HepG2 (cell line): ENCODE results near the gene SAMD14. TPM values are rescaled to one million over a fixed set of nuclear protein-coding genes. Genes with fewer than 3 reads are reported as not detected.

ENCODE experiments used
- CENPT ChIP-seq: sonication (generic); formaldehyde crosslinking; IDR thresholded peaks from 2 replicates; pipeline ENCODE4 v1.8.0; 2022; ENCODE audit warnings: low read depth, mild to moderate bottlenecking, moderate library complexity, missing genetic modification reagents
- FOXM1 ChIP-seq: sonication (generic); formaldehyde crosslinking; IDR thresholded peaks from 2 replicates; pipeline ENCODE4 v1.5.0; 2020; ENCODE audit warnings: missing genetic modification reagents
- KDM2A ChIP-seq: sonication (generic); formaldehyde crosslinking; IDR thresholded peaks from 2 replicates; pipeline ENCODE4 v1.4.0; 2020; ENCODE audit warnings: low read depth, missing genetic modification reagents, borderline replicate concordance
- MBNL3 ChIP-seq: fragments of 250-450 bp; sonication (Bioruptor Pico); conservative IDR thresholded peaks from 2 replicates; pipeline ENCODE4 v1.8.0; 2022; ENCODE audit warnings: mild to moderate bottlenecking, inconsistent platforms
- PHB2 ChIP-seq: fragments of 450-650 bp; IDR thresholded peaks from 2 replicates; pipeline ENCODE4 v1.6.1; 2018; ENCODE audit not compliant: partially characterized antibody
- SP4 ChIP-seq: sonication (generic); formaldehyde crosslinking; IDR thresholded peaks from 2 replicates; pipeline ENCODE4 v1.8.1; 2023; ENCODE audit warnings: mild to moderate bottlenecking, missing genetic modification reagents
- SRY ChIP-seq: sonication (generic); formaldehyde crosslinking; IDR thresholded peaks from 2 replicates; pipeline ENCODE4 v1.8.0; 2022; ENCODE audit warnings: mild to moderate bottlenecking, missing genetic modification reagents
- ZNF354B ChIP-seq: sonication (generic); formaldehyde crosslinking; IDR thresholded peaks from 2 replicates; pipeline ENCODE4 v1.8.0; 2022; ENCODE audit warnings: mild to moderate bottlenecking, missing genetic modification reagents
- ZNF776 ChIP-seq: sonication (generic); formaldehyde crosslinking; IDR thresholded peaks from 2 replicates; pipeline ENCODE4 v1.4.0; 2020; ENCODE audit warnings: mild to moderate bottlenecking, missing genetic modification reagents
- polyA plus RNA-seq, 8 experiments: library from polyadenylated mRNA; depleted of rRNA in 3 of 8; stranded (reverse) in 7 of 8; unstranded in 1 of 8; fragments of >200 nt; fragmentation: Illumina TruSeq in 4 of 8; extraction: Trizol in 4 of 8; gene quantifications; 2 replicates each; pipeline versions ENCODE4 v1.2.1 to v1.2.3, GENCODE V29; 2011 to 2016; ENCODE audit warnings: low read depth in 4 of 8, missing spikeins in 1 of 8, mixed read lengths in 1 of 8; ENCODE audit not compliant: insufficient read depth in 1 of 8
- total RNA-seq, 5 experiments: library from RNA; depleted of rRNA; stranded (reverse); fragments of >200 nt; fragmentation: Illumina TruSeq; extraction: Trizol; gene quantifications; 2 replicates each; pipeline ENCODE4 v1.2.3, GENCODE V29; 2016; ENCODE audit warnings: low read depth in 1 of 5
- TF ChIP-seq, protein P1 (sequence below): IDR thresholded peaks from 2 replicates; pipeline ENCODE4 v1.6.1; 2012; ENCODE audit warnings: low read length, improper control_type of control experiment
- TF ChIP-seq, protein P2 (sequence below): IDR thresholded peaks from 2 replicates; pipeline ENCODE4 v1.6.1; 2016
- TF ChIP-seq, protein P3 (sequence below): sonication (generic); formaldehyde crosslinking; IDR thresholded peaks from 2 replicates; pipeline ENCODE4 v1.4.0; 2020; ENCODE audit warnings: mild to moderate bottlenecking, missing genetic modification reagents
- TF ChIP-seq, protein P4 (sequence below): conservative IDR thresholded peaks from 2 replicates; pipeline ENCODE4 v1.6.1; 2018; ENCODE audit warnings: missing genetic modification reagents
- TF ChIP-seq, protein P5 (sequence below): sonication (generic); formaldehyde crosslinking; IDR thresholded peaks from 2 replicates; pipeline ENCODE4 v1.4.0; 2020; ENCODE audit warnings: missing genetic modification reagents, mild to moderate bottlenecking, borderline replicate concordance
- TF ChIP-seq, protein P6 (sequence below): sonication (generic); formaldehyde crosslinking; IDR thresholded peaks from 2 replicates; pipeline ENCODE4 v1.5.0; 2020; ENCODE audit warnings: mild to moderate bottlenecking, missing genetic modification reagents
- TF ChIP-seq, protein P7 (sequence below): sonication (generic); formaldehyde crosslinking; IDR thresholded peaks from 2 replicates; pipeline ENCODE4 v1.4.0; 2020; ENCODE audit warnings: missing genetic modification reagents

Gene SAMD14
- total and polyA plus RNA-seq, 2 of the 13 experiments (the other 11 are each of a cell fraction or from before 2014, with no cell fraction given): 0.07 to 0.22 TPM

DNA sequence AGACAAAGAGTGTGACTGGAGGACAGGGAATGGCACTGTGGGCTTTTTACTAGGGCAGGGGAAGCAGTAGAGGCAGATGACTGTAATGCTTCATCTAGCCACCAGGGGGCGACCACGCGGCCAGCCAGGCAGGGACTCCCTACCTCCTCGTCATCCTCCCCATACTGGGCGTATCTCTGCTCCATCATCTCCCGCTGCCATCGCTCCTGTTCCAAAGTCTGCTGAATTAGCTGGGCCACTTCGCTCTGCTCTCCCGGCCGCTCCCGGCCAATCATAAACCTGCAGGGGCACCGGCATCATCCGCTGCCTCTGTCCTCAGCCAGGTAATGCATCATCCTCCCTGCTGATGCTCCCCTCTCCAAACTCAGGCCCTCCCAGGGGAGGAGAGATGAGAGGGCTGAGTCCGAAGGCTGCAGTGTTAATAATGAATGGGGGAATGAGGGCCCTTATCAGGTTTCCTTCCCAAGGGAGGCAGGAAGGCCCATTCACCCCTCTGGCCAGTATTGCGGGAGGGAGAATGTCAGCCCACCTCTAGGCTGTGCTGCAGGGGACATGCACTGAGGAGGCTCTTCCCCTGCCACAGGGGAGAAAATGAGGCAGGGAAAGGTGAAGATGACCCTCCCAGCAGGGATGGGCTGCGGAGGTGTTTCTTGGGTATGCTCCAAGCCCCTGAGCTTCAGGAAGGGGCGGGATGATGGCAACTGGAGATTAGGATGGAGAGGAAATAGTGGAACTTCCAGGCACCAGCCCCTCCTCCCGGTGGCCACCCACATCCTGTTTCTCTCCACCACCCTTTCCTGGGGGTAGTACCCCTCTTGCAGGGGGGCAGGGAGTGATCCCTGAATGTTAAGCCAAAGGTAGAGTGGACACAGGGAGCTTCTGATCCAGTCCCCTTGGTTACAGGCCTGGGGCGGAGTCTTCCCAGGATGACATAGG is 10.3 kb upstream of the SAMD14 start (continued):
- peak; percentile 54; the same call in 1 of the 2 replicates for TF ChIP-seq KDM2A
- TF ChIP-seq, protein P1, sequence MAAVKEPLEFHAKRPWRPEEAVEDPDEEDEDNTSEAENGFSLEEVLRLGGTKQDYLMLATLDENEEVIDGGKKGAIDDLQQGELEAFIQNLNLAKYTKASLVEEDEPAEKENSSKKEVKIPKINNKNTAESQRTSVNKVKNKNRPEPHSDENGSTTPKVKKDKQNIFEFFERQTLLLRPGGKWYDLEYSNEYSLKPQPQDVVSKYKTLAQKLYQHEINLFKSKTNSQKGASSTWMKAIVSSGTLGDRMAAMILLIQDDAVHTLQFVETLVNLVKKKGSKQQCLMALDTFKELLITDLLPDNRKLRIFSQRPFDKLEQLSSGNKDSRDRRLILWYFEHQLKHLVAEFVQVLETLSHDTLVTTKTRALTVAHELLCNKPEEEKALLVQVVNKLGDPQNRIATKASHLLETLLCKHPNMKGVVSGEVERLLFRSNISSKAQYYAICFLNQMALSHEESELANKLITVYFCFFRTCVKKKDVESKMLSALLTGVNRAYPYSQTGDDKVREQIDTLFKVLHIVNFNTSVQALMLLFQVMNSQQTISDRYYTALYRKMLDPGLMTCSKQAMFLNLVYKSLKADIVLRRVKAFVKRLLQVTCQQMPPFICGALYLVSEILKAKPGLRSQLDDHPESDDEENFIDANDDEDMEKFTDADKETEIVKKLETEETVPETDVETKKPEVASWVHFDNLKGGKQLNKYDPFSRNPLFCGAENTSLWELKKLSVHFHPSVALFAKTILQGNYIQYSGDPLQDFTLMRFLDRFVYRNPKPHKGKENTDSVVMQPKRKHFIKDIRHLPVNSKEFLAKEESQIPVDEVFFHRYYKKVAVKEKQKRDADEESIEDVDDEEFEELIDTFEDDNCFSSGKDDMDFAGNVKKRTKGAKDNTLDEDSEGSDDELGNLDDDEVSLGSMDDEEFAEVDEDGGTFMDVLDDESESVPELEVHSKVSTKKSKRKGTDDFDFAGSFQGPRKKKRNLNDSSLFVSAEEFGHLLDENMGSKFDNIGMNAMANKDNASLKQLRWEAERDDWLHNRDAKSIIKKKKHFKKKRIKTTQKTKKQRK: no peak
- TF ChIP-seq, protein P2, sequence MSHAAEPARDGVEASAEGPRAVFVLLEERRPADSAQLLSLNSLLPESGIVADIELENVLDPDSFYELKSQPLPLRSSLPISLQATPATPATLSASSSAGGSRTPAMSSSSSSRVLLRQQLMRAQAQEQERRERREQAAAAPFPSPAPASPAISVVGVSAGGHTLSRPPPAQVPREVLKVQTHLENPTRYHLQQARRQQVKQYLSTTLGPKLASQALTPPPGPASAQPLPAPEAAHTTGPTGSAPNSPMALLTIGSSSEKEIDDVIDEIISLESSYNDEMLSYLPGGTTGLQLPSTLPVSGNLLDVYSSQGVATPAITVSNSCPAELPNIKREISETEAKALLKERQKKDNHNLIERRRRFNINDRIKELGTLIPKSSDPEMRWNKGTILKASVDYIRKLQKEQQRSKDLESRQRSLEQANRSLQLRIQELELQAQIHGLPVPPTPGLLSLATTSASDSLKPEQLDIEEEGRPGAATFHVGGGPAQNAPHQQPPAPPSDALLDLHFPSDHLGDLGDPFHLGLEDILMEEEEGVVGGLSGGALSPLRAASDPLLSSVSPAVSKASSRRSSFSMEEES (CRISPR knock-in tag): peak; percentile 39; the same call in 1 of the 2 replicates
- TF ChIP-seq FOXM1 (CRISPR knock-in tag): no peak
- TF ChIP-seq CENPT (CRISPR knock-in tag): no peak
- TF ChIP-seq, protein P3, sequence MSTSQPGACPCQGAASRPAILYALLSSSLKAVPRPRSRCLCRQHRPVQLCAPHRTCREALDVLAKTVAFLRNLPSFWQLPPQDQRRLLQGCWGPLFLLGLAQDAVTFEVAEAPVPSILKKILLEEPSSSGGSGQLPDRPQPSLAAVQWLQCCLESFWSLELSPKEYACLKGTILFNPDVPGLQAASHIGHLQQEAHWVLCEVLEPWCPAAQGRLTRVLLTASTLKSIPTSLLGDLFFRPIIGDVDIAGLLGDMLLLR (CRISPR knock-in tag): no peak
- TF ChIP-seq SRY (CRISPR knock-in tag): no peak
- TF ChIP-seq ZNF354B (CRISPR knock-in tag): no peak
- no peak for TF ChIP-seq MBNL3 (CRISPR knock-in tag)
- TF ChIP-seq, protein P4, sequence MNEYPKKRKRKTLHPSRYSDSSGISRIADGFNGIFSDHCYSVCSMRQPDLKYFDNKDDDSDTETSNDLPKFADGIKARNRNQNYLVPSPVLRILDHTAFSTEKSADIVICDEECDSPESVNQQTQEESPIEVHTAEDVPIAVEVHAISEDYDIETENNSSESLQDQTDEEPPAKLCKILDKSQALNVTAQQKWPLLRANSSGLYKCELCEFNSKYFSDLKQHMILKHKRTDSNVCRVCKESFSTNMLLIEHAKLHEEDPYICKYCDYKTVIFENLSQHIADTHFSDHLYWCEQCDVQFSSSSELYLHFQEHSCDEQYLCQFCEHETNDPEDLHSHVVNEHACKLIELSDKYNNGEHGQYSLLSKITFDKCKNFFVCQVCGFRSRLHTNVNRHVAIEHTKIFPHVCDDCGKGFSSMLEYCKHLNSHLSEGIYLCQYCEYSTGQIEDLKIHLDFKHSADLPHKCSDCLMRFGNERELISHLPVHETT (CRISPR knock-in tag): no peak
- TF ChIP-seq, protein P5, sequence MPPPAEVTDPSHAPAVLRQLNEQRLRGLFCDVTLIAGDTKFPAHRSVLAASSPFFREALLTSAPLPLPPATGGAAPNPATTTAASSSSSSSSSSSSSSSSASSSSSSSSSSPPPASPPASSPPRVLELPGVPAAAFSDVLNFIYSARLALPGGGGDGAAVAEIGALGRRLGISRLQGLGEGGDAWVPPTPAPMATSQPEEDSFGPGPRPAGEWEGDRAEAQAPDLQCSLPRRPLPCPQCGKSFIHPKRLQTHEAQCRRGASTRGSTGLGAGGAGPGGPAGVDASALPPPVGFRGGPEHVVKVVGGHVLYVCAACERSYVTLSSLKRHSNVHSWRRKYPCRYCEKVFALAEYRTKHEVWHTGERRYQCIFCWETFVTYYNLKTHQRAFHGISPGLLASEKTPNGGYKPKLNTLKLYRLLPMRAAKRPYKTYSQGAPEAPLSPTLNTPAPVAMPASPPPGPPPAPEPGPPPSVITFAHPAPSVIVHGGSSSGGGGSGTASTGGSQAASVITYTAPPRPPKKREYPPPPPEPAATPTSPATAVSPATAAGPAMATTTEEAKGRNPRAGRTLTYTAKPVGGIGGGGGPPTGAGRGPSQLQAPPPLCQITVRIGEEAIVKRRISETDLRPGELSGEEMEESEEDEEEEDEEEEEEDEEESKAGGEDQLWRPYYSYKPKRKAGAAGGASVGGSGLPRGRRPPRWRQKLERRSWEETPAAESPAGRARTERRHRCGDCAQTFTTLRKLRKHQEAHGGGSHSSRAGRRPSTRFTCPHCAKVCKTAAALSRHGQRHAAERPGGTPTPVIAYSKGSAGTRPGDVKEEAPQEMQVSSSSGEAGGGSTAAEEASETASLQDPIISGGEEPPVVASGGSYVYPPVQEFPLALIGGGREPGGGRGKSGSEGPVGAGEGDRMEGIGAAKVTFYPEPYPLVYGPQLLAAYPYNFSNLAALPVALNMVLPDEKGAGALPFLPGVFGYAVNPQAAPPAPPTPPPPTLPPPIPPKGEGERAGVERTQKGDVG (CRISPR knock-in tag): 0 out of 2 replicates have a peak, but pooled peaks have one; percentile 57
- no peak for TF ChIP-seq SP4 (CRISPR knock-in tag)
- TF ChIP-seq PHB2: no peak
- TF ChIP-seq, protein P6, sequence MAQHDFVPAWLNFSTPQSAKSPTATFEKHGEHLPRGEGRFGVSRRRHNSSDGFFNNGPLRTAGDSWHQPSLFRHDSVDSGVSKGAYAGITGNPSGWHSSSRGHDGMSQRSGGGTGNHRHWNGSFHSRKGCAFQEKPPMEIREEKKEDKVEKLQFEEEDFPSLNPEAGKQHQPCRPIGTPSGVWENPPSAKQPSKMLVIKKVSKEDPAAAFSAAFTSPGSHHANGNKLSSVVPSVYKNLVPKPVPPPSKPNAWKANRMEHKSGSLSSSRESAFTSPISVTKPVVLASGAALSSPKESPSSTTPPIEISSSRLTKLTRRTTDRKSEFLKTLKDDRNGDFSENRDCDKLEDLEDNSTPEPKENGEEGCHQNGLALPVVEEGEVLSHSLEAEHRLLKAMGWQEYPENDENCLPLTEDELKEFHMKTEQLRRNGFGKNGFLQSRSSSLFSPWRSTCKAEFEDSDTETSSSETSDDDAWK (CRISPR knock-in tag): no peak
- TF ChIP-seq, protein P7, sequence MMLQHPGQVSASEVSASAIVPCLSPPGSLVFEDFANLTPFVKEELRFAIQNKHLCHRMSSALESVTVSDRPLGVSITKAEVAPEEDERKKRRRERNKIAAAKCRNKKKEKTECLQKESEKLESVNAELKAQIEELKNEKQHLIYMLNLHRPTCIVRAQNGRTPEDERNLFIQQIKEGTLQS (CRISPR knock-in tag): no peak
- no peak for TF ChIP-seq ZNF776 (CRISPR knock-in tag)
